MCF 10A (cell line): ENCODE data around the gene PCDHGA10. TPM values are rescaled to one million over a fixed set of nuclear protein-coding genes. Genes with fewer than 3 reads are reported as not detected.
"Not testable (repeated sequence)": the region's sequence is repeated elsewhere in the genome, so short reads cannot be mapped to it uniquely, and the experiment has no call there.

ENCODE experiments used
- BruUV-seq: library from RNA; stranded (reverse); fragments of 400-500 nt; replicated peaks from 2 replicates; lab custom pipeline; 2021; lab: Mats Ljungman, UMichigan
- CTCF ChIA-PET: fragments of 300-600 bp; sonication (Branson Sonifier 250); formaldehyde crosslinking; extraction: SDS; loops from one replicate; lab custom pipeline; 2021; ENCODE audit warnings: antibody characterized with exemption, inconsistent platforms; lab: Yijun Ruan, JAX
- POLR2A ChIA-PET: fragments of 300-600, 350-650 bp; sonication (Branson Sonifier 250); formaldehyde crosslinking; extraction: SDS; loops from one replicate; lab custom pipeline; 2020; ENCODE audit warnings: antibody characterized with exemption, inconsistent platforms; lab: Yijun Ruan, JAX
- DNase-seq: peaks from one replicate; pipeline ENCODE4 v3.0.0-alpha.2; 2018; ENCODE audit not compliant: unreplicated experiment
- H3K27ac Mint-ChIP-seq: one replicate; pipeline ENCODE4 v1.8.0; 2022; ENCODE audit warnings: mild to moderate bottlenecking, low read depth, mixed read lengths; ENCODE audit not compliant: unreplicated experiment
- H3K27me3 Mint-ChIP-seq: one replicate; pipeline ENCODE4 v1.8.0; 2022; ENCODE audit warnings: mixed read lengths; ENCODE audit not compliant: insufficient read depth, unreplicated experiment
- H3K36me3 Mint-ChIP-seq: one replicate; pipeline ENCODE4 v1.8.0; 2022; ENCODE audit warnings: mild to moderate bottlenecking, moderate library complexity, mixed read lengths; ENCODE audit not compliant: insufficient read depth, unreplicated experiment
- H3K4me1 Mint-ChIP-seq: one replicate; pipeline ENCODE4 v1.8.0; 2022; ENCODE audit warnings: mixed read lengths; ENCODE audit not compliant: insufficient read depth, unreplicated experiment
- H3K4me3 Mint-ChIP-seq: one replicate; pipeline ENCODE4 v1.8.0; 2022; ENCODE audit warnings: mild to moderate bottlenecking, moderate library complexity, mixed read lengths; ENCODE audit not compliant: unreplicated experiment
- H3K9me3 Mint-ChIP-seq: one replicate; pipeline ENCODE4 v1.8.0; 2022; ENCODE audit warnings: mixed read lengths; ENCODE audit not compliant: unreplicated experiment
- intact Hi-C: fragments of 100-400 bp; cut with micrococcal nuclease; formaldehyde crosslinking; loops from 2 replicates; pipeline ENCODE4 v1.14.1; 2022
- total RNA-seq: library from RNA; stranded (reverse); gene quantifications from 2 replicates; pipeline ENCODE4 v1.2.3, GENCODE V29; 2022
- TF ChIP-seq, protein P1 (sequence below): fragments of 200-600 bp; IDR thresholded peaks from one replicate; pipeline ENCODE4 v1.8.0; 2022; ENCODE audit warnings: antibody characterized with exemption, mild to moderate bottlenecking; ENCODE audit not compliant: unreplicated experiment

Gene PCDHGA10
- total RNA-seq, 1 experiment from 2014 or later = 1.4 TPM

DNA sequence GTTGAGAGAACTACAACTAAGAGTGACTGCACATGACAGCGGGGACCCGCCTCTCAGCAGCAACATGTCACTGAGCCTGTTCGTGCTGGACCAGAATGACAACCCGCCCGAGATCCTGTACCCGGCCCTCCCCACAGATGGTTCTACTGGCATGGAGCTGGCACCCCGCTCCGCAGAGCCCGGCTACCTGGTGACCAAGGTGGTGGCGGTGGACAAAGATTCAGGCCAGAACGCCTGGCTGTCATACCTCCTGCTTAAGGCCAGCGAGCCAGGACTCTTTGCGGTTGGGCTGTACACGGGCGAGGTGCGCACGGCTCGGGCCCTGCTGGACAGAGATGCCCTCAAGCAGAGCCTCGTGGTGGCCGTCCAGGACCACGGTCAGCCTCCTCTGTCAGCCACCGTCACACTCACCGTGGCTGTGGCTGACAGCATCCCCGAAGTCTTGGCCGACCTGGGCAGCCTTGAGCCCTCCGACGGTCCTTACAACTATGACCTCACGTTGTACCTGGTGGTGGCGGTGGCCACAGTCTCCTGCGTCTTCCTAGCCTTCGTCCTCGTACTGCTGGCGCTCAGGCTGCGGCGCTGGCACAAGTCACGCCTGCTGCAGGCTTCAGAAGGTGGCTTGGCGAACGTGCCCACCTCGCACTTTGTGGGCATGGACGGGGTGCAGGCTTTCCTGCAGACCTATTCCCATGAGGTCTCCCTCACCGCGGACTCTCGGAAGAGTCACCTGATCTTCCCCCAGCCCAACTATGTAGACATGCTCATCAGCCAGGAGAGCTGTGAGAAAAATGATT is 28.1 kb upstream of the PCDHGA10 start:
- Mint-ChIP-seq H3K4me3 (no peak overlapping the region), H3K36me3 (peaks cover 4% of the 10 kb centered on the region), H3K4me1 (no peaks in the 10 kb centered on the region), H3K27ac (no peak overlapping the region), H3K27me3 (no peaks in the 10 kb centered on the region), H3K9me3 (peaks cover 14% of the 10 kb centered on the region)
- TF ChIP-seq, protein P1, sequence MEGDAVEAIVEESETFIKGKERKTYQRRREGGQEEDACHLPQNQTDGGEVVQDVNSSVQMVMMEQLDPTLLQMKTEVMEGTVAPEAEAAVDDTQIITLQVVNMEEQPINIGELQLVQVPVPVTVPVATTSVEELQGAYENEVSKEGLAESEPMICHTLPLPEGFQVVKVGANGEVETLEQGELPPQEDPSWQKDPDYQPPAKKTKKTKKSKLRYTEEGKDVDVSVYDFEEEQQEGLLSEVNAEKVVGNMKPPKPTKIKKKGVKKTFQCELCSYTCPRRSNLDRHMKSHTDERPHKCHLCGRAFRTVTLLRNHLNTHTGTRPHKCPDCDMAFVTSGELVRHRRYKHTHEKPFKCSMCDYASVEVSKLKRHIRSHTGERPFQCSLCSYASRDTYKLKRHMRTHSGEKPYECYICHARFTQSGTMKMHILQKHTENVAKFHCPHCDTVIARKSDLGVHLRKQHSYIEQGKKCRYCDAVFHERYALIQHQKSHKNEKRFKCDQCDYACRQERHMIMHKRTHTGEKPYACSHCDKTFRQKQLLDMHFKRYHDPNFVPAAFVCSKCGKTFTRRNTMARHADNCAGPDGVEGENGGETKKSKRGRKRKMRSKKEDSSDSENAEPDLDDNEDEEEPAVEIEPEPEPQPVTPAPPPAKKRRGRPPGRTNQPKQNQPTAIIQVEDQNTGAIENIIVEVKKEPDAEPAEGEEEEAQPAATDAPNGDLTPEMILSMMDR = no peak
- intact Hi-C loops = no loop called here
- BruUV-seq = no TSS peak
- ChIA-PET POLR2A (no interaction called here), CTCF (interaction anchor here (1.1 kb wide), 1 partner anchor 179 kb away, joined by 4 read pairs; no protein-coding TSS in a partner anchor)
- no peak for DNase-seq

DNA sequence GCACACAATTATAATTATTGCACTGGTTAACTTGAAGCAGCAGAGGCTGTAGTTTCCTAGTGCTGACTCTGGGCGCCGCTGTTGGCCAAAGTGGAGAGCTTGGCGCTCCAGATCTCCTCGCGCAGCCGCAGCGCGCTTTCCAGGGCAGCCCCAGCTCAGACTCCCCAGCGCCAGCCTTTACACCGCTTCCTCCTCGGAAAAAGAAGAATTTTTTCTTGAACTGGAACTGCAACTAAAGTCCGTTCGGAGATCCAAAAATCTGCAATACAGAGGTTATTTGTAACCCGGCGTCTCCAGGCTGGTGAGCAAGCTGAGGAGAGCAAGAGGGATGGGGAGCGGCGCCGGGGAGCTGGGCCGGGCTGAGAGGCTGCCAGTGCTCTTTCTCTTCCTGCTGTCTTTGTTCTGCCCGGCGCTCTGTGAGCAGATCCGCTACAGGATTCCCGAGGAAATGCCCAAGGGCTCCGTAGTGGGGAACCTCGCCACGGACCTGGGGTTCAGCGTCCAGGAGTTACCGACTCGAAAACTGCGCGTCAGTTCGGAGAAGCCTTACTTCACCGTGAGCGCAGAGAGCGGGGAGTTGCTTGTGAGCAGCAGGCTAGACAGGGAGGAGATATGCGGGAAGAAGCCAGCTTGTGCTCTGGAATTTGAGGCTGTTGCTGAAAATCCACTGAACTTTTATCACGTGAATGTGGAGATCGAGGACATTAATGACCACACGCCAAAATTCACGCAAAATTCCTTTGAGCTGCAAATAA is 25.1 kb upstream of the PCDHGA10 start, which contains the start of gene PCDHGB4:
Gene PCDHGB4 (plus strand): TSS at position 142 of the 755 bp plus-strand sequence. CDS start 187 bp downstream, at position 329.
- H3K4me3 Mint-ChIP-seq, H3K36me3 Mint-ChIP-seq, BruUV-seq, POLR2A ChIA-PET, intact Hi-C loops, H3K27me3 Mint-ChIP-seq, H3K4me1 Mint-ChIP-seq, H3K27ac Mint-ChIP-seq, DNase-seq: not testable (repeated sequence)
- H3K9me3 Mint-ChIP-seq = peaks cover 20% of the 10 kb centered on the region
- CTCF ChIA-PET = interaction anchor here (1.0 to 3.3 kb wide), 3 partner anchors 25 to 137 kb away, joined by 3 to 16 read pairs (median 8); partner anchors contain the start of genes PCDHGA10 and TAF7

DNA sequence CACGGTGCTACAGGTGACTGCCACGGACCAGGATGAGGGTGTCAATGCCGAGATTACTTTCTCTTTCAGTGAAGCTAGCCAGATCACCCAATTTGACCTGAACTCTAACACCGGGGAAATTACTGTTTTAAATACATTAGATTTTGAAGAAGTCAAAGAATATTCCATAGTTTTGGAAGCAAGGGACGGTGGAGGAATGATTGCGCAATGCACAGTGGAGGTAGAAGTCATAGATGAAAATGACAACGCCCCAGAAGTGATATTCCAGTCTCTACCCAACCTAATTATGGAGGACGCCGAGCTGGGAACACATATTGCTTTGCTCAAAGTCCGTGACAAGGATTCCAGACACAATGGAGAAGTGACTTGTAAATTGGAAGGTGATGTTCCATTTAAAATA is 24.1 kb upstream of the PCDHGA10 start:
- ChIA-PET POLR2A (no interaction called here), CTCF (interaction anchor here (1.0 to 3.3 kb wide), 3 partner anchors 24 to 136 kb away, joined by 3 to 16 read pairs (median 8); partner anchors contain the start of genes PCDHGA10 and TAF7)
- Mint-ChIP-seq H3K4me1 (no peaks in the 10 kb centered on the region), H3K9me3 (peaks cover 21% of the 10 kb centered on the region), H3K4me3 (no peak overlapping the region), H3K27me3 (no peaks in the 10 kb centered on the region), H3K27ac (no peak overlapping the region), H3K36me3 (no peaks in the 10 kb centered on the region)
- TF ChIP-seq, protein P1 = no peak
- BruUV-seq = no TSS peak
- intact Hi-C loops = no loop called here
- DNase-seq = no peak

DNA sequence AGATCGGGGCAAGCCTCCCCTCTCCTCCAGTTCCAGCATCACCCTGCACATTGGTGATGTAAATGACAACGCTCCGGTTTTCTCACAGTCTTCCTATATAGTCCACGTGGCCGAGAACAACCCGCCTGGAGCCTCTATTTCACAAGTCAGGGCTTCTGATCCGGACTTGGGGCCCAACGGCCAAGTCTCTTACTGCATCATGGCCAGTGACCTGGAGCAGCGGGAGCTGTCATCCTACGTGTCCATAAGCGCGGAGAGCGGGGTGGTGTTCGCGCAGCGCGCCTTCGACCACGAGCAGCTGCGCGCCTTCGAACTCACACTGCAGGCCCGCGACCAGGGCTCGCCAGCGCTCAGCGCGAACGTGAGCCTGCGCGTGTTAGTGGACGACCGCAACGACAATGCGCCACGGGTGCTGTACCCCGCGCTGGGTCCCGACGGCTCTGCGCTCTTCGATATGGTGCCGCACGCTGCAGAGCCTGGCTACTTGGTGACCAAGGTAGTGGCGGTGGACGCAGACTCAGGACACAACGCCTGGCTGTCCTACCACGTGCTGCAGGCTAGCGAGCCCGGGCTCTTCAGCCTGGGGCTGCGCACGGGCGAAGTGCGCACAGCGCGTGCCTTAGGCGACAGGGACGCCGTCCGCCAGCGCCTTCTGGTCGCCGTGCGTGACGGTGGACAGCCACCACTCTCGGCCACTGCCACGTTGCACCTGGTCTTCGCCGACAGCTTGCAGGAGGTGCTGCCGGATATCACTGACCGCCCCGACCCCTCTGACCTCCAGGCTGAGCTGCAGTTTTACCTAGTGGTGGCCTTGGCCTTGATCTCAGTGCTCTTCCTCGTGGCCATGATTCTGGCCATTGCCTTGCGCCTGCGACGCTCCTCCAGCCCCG is 23.4 kb upstream of the PCDHGA10 start:
- H3K27me3 Mint-ChIP-seq = no peaks in the 10 kb centered on the region
- no peak for DNase-seq
- POLR2A ChIA-PET = no interaction called here
- H3K4me1 Mint-ChIP-seq = no peaks in the 10 kb centered on the region
- no peak overlapping the region for H3K27ac Mint-ChIP-seq
- no peaks in the 10 kb centered on the region for H3K36me3 Mint-ChIP-seq
- TF ChIP-seq, protein P1 = no peak
- H3K4me3 Mint-ChIP-seq = no peak overlapping the region
- H3K9me3 Mint-ChIP-seq = peaks cover 29% of the 10 kb centered on the region
- intact Hi-C loops = no loop called here
- CTCF ChIA-PET = interaction anchor here (1.1 to 3.3 kb wide), 5 partner anchors 23 to 189 kb away, joined by 3 to 16 read pairs (median 8); partner anchors contain the start of genes PCDHB14, PCDHGA1, PCDHGA10 and TAF7
- BruUV-seq = no TSS peak
